Measurements from ENCODE around the gene PSMA8.

The PSMA8 gene

GRCh38 chr18:26096852-26097251 lies 36.8 kb upstream of the PSMA8 start:
- Histone ChIP-seq H3K9me3 (ENCODE audit: control insufficient read depth, insufficient read depth, low read depth, low read length) (no peaks in the 10 kb centered on the region), H3K27ac (ENCODE audit: extremely low read depth, low read depth, low read length) (no peak overlapping the region), H3K4me3 (ENCODE audit: low read depth, low read length) (no peak overlapping the region), H3K36me3 (ENCODE audit: control insufficient read depth in 2 of 2, insufficient read depth in 1 of 2, low read length in 2 of 2) (no peaks in the 10 kb centered on the region), H3K4me1 (ENCODE audit: control insufficient read depth, insufficient read depth, low read length) (no peaks in the 10 kb centered on the region)
- POLR2A ChIA-PET: no interaction called here
- no peak for TF ChIP-seq GLI4 (tag by site-specific recombination; IDR thresholded peaks at IDR 0.05)
- no peak for TF ChIP-seq ZNF621 (tag by site-specific recombination; IDR thresholded peaks at IDR 0.05)
- no peak for TF ChIP-seq ZNF658 (tag by site-specific recombination; IDR thresholded peaks at IDR 0.05)
- no peak for TF ChIP-seq ZNF292 (tag by site-specific recombination; IDR thresholded peaks at IDR 0.05; ENCODE audit: borderline replicate concordance, low read depth)
- no peak for TF ChIP-seq ZNF704 (tag by site-specific recombination; IDR thresholded peaks at IDR 0.05)
- TF ChIP-seq ZFHX2 (tag by site-specific recombination; conservative IDR thresholded peaks at IDR 0.05): no peak
- TF ChIP-seq HOXD13 (CRISPR knock-in tag; IDR thresholded peaks at IDR 0.05; ENCODE audit: borderline replicate concordance): no peak
- no peak for TF ChIP-seq ZNF2 (tag by site-specific recombination; IDR thresholded peaks at IDR 0.05)
- TF ChIP-seq ZNF302 (tag by site-specific recombination; IDR thresholded peaks at IDR 0.05; ENCODE audit: low read depth): no peak
- CTCF ChIA-PET: no interaction called here

- Histone ChIP-seq H3K4me1 (ENCODE audit: control insufficient read depth, insufficient read depth, low read length) (no peaks in the 10 kb centered on the region), H3K4me3 (ENCODE audit: low read depth, low read length) (no peak overlapping the region), H3K27ac (ENCODE audit: extremely low read depth, low read depth, low read length) (no peak overlapping the region), H3K36me3 (ENCODE audit: control insufficient read depth in 2 of 2, insufficient read depth in 1 of 2, low read length in 2 of 2) (no peaks in the 10 kb centered on the region), H3K9me3 (ENCODE audit: control insufficient read depth, insufficient read depth, low read depth, low read length) (no peaks in the 10 kb centered on the region)
- CTCF ChIA-PET: interaction anchor here (1.4 kb wide), 1 partner anchor 63 kb away, joined by 3 read pairs; no protein-coding TSS in a partner anchor
- POLR2A ChIA-PET: no interaction called here
- TF ChIP-seq ZNF121 (tag by site-specific recombination; IDR thresholded peaks at IDR 0.05): no peak
- no peak for TF ChIP-seq OSR2 (tag by site-specific recombination; IDR thresholded peaks at IDR 0.05)
- TF ChIP-seq ZBTB6 (tag by site-specific recombination; IDR thresholded peaks at IDR 0.05): no peak
- TF ChIP-seq ZBTB11 (tag by site-specific recombination; conservative IDR thresholded peaks at IDR 0.05; ENCODE audit: low read depth): no peak
- no peak for TF ChIP-seq ZNF221 (tag by site-specific recombination; IDR thresholded peaks at IDR 0.05; ENCODE audit: borderline replicate concordance)
- TF ChIP-seq ZNF768 (tag by site-specific recombination; IDR thresholded peaks at IDR 0.05): no peak
- TF ChIP-seq ZNF654 (tag by site-specific recombination; IDR thresholded peaks at IDR 0.05; ENCODE audit: low read depth): no peak
- TF ChIP-seq ZNF292 (tag by site-specific recombination; IDR thresholded peaks at IDR 0.05; ENCODE audit: borderline replicate concordance, low read depth): no peak
- no peak for TF ChIP-seq PRDM10 (tag by site-specific recombination; IDR thresholded peaks at IDR 0.05)
- no peak for TF ChIP-seq ZIC2 (tag by site-specific recombination; IDR thresholded peaks at IDR 0.05)
- no peak for TF ChIP-seq KLF16 (tag by site-specific recombination; IDR thresholded peaks at IDR 0.05)
- no peak for TF ChIP-seq ZNF510 (tag by site-specific recombination; IDR thresholded peaks at IDR 0.05; ENCODE audit: insufficient replicate concordance)
- no peak for TF ChIP-seq PBX3 (CRISPR knock-in tag; IDR thresholded peaks at IDR 0.05)
- no peak for TF ChIP-seq ZNF677 (tag by site-specific recombination; IDR thresholded peaks at IDR 0.05)
- TF ChIP-seq ZNF704 (tag by site-specific recombination; IDR thresholded peaks at IDR 0.05): no peak
- no peak for TF ChIP-seq ZFP3 (tag by site-specific recombination; IDR thresholded peaks at IDR 0.05; ENCODE audit: low read depth)
Observed at GRCh38 chr18:26097563-26097962, 36.1 kb upstream of the PSMA8 start.
